GM18508 (cell line): ENCODE results near the gene NRXN2.

Experiments used
- ATAC-seq: cut with Tn5 transposase; IDR thresholded peaks from one replicate; pipeline ENCODE4 v1.9.1; 2021; ENCODE audit warnings: moderate number of reproducible peaks; ENCODE audit not compliant: insufficient read depth, unreplicated experiment

Gene NRXN2

DNA sequence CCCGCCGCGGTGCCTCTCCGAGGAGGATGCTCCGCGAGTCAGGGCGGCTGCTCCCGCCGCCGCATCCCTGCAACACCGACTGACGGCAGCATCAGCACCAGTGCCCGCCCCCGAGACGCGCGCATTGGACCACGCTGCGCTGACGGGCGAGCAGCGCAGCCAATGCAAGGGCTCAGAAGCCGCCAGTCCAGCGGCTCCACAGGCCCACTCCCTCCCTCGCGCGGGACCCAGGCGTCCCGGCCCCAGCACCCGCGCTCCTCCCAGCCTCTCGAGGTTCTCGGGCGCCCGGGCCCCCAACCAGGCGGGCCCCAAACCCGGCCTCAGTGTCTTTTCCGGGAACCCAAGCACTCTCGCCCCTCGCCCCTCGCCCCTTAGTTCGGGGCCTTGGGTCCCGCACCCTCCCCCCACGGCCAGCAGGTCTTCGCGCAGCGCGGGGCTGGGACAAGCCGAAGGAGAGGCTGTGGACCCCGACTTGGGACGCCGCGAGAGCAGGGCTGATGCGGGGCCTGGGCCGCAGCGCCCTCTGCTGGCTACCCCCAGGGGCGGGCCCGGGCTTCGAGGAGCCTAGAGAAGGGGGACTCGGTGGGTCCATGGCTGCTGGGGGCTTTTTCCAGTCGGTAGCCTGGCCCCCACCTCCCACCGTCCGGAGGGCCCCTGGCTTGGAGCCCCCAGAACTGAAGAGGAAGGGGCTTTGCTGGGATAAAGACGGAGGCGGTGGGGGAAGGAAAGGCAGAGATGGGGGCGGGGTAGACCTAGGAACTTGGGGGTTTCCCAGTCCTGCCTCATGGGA, at the start of gene NRXN2:
TSS of gene NRXN2 (minus strand) at position 81 of the 790 bp plus-strand sequence. CDS start 9,498 bp downstream, outside the sequence.
- ATAC-seq: no peak

DNA sequence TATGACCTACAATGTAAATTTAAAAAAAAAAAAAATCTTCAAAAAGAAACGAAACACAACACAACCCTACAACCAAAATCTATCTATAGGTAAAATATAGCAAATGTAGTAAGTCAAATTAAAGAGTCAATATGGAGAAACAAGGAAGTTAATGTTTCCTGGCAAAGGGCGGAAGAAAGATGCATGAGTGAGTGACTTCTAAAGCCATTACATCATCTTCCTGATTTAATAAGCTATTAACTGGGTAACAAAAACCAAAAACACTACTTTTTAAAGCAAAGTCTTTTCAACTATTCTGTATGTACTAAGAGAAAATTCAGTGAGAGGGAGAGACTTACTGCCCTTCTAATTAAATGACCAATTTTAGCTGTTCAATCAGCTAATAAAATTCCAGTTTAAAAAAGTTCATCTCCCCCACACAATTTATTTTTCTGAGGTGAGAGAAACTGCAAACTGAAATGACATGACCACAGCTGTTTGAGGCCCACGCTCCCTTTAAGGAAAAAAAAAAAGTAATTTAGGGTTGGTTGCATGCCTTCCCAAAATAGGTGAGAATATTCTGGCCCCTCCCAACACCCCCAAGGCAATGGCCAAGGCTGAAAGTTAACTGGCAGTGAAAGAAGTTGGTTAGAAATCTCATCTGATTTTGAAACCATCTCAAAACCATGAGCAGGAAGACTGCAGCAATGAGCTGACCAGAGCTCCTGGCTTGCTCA, 49.5 kb upstream of the NRXN2 start:
- no peak for ATAC-seq

DNA sequence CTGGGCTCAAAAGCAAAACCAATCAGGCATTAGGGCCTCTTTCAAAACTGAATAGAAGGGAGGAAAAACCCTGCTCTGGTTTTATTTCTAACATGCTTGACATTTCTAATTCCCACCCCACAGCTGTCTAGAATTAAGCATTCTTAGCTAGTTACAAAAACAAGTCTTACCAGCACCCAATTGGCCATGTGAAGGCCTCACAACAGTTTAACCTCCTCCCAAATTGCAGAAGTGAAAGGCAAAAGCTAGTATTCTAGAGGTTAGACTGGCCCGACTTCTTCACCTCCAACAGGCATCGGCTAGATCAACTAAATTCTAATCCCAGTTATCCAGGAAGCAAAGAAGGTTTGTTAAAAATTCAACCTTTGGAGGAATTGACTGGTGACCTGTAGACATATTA, 48.9 kb upstream of the NRXN2 start:
- ATAC-seq: no peak

DNA sequence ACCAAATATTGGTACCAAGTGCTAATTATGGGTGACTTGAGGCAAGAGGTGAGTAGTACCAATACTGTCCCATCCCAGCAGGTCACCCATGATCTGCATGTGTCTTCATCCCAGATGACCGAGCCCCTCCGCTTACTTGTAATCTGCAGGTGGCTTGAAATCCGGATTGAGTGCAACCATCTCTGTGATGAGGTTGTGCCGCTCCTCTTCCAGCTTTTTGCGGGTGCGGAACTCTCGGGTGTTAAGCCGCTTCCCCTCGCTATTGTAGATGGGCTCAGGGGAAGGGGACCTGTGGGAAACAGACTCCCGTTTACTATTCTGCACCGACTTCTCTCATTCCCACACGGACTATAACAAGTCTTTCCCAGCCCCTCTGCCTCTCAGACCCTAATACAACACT, 47.1 kb upstream of the NRXN2 start:
- no peak for ATAC-seq

DNA sequence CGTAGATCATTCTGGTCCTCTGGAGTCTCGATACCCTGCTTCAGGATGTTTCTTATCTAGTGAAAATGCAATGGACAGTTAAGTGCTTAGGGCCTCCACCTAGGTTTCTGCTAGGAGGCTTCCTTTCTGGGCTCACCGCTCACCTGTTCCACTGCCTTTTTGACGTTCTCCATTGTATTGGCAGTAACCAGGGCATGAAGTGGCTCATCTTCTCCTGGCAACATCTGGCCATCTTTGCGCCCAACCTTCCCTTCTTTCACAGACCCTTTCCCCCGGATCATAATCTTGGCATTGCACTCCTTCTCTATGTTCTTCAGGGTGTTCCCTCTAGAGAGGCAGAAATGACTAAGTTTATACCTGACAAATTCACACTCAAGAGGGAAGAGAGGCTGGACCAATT, 46.3 kb upstream of the NRXN2 start:
- ATAC-seq: no peak

DNA sequence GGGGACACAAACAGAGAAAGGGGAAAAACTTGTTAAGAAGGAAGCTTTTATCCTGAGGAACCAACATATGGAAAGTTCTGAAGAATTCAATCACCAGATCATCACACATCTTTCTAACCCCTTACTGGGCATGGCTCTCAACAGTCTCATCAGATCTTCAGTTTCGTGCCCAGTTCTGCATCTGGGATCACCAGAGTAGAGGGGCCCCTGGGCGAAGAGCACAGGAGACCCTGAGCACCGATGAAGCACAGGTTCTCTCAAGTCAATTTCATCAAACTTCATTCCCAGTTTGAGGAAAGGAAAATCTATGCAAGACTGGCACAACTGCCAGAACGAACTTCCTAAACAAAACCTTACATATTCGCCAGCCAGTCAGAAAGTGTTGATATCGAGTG, 45.3 kb upstream of the NRXN2 start:
- no peak for ATAC-seq

DNA sequence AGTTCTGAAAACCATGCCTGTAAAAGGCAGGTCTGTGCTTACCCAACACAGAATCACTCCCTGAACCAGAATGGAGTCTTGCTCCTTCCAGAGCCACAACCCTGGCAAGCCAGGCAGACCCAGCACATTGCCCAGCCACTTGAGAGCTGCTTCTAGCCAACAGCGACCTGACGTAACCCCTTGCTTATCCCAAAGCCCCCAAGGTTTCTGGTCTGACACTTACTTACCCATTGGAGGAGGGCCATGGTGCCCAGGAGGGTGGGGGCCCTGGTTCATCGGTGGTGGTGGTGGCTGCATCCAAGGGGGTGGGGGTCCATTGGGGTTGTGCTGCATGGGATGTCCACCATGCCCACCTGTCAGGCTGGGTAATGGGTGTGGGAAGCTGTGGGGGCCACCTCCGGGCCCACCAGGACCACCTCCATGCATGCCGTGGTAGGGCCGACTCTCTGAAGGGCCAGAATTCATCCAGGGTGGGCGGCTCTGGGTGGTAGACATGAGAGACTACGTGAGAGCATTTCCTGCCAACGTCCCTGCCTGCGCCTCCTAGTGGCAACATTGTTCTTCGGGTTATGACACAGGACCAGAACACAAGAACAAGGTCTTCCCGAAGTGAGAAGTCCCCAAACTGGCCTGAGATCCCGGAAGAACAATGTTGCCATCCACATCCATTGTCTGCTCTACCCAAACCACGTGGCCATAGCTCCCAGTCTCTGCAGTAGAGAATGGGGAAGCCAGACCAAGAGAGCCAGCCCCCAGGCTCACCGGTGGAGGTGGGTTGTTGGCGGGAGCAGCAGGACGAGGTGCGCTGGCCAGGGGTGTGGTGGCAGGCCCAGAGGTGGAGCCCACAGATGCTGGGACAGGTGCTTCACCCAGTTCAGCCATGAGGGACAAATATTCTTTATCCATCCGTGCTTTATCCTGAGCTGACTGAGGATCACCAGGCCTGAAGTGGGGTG, 44.6 kb upstream of the NRXN2 start:
- ATAC-seq: no peak

DNA sequence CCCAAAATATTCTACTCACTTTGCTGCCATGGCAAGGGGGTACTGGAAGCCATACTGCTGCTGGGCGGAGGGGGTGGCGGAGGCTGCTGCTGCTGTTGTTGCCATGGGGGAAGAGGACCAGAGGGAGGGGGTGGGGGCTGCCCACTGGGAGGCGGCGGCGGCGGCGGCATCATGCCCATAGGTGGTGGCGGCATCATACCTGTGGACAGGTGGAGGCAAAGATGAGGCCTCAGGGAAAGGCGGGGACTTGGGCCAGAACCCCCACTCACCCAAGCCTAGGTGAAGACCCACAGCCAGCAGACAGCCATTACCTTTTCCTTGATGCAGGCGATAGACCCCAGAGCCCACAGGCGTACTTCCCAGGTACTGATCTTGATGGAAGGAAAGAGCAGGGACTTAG, 43.9 kb upstream of the NRXN2 start:
- ATAC-seq: no peak

DNA sequence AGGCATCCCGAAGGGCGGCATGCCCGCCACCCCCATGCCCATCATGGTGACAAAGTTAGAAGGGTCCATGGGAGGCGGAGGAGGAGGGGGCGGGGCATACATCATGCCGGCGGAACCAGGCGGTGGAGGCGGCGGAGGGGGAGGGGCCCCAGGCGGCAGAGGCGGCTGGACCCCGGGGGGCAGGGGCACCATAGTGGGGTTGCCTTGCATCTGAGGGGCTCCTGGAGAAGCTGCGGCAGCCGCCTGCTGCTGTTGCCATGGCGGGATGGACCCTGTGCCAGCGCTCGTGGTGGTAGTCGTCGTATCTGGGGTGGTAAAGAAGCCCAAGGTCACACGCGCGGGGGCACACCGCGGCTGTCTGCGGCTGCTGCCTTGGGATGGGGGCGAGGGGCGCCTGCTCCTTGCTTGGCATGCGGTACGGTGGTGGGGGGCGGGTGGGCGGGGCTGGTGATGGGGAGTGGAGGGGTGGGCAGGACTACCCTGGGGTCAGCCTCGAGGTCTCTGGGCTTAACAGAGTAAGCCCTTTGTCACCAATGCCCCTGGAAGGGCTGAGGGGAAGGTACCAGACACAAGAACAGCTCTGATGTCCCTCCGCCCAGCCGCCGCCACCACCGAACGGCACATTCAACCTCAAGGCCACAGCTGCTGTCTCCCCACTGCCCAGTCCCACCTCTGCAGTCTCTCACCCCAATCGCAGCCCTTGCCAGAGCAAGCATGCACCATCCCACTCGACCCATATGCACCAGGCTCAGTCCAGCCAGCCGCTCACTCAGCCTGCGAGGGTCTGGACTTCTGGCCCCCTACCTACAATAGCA, 43.1 kb upstream of the NRXN2 start:
- no peak for ATAC-seq

DNA sequence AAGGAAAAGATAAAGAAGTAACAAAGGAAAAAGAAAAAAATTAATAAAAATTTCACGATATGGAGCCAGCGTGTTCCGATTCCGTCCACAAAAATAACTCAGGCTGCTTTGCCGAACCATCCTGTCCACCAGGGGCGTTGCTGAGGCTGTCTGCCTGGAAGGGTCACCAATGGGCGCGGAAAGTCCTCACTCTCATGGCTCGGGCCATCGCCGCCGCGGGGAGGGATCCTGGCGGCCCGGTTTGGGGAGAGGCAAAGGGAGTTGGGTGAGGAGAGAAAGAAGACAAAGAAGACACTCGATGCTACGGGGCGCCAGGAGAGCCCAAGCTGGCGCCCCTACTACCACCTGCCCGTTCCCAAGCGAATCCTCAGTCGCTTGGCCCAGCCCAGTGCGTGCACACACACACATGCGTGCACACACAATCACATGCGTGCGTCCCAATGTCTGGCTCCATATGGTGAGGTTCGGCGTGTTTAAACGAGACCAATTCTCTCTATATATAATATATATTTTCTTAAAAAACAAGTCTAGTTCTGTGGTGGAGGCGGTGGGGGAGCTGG, 42.4 kb upstream of the NRXN2 start:
- ATAC-seq: no peak

DNA sequence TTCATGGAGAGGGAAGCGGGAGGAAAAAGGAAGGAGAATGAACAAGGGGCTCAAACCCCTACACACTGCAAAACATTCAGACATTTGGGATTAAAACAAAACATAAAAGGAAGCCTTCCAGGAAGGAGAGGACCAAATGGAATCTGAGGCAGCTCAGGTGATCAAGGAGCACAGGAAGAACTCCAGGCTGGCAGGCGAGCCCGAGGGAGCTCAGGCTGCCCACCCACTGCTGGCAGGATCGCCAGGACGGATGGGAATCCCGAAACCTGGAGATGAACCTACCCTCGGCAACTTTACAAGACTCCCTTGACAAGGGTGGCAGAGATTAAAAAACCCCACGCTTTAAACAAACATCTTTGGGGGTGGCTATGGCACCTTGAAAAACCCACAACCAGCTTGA, 41.8 kb upstream of the NRXN2 start:
- no peak for ATAC-seq

DNA sequence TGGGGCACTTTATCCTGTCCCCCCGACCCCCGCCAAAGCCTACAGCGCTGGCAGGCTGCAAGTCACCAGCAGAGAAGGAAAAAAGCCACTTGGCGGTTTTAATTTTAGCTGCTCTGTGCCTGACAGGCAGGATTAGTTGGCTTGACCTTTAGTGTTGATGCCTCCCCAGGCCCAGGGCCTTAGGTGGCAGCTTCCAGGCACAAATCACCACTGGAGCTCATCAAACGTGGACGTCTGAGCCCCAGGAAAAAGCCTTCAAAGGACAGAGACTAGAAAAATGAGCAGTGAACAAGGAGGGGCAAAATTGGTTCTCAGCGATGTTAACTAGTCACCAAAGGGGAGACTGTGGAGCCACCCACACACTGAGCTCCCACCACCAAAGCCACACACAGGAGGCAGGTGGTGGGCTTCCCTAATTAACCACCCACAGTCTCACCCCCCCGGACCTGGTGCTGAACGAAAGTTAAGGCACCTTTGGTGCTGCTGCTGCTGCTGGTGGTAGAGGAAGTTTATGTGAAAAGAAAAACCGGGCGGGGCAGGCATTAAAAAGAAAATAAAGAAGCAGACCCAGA, 41.1 kb upstream of the NRXN2 start:
- no peak for ATAC-seq

DNA sequence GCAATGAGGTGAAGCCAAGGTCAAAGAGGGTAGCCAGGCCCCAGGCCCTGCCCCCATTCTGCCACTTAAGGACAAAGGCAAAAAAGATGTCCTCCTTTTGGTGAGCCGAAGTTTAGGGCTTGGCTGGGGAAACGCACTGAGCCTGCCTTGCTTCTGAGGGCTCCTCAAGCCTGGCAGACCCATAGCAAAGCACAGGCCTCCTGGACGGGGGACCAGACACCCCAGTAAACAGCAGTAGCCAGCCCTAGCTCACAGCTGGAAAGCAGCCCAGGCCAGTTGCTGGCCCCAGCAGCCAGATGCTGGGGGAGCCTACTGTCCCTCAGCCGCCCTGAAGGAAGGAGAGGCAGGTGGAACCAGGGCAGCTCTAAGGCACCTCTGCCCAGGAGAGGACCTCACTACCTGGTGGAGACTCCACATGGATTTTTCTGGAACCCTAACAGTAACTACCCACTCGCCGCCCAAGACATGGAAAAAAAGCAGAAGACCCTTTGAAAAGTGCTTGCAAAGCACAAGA, 40.6 kb upstream of the NRXN2 start:
- no peak for ATAC-seq

DNA sequence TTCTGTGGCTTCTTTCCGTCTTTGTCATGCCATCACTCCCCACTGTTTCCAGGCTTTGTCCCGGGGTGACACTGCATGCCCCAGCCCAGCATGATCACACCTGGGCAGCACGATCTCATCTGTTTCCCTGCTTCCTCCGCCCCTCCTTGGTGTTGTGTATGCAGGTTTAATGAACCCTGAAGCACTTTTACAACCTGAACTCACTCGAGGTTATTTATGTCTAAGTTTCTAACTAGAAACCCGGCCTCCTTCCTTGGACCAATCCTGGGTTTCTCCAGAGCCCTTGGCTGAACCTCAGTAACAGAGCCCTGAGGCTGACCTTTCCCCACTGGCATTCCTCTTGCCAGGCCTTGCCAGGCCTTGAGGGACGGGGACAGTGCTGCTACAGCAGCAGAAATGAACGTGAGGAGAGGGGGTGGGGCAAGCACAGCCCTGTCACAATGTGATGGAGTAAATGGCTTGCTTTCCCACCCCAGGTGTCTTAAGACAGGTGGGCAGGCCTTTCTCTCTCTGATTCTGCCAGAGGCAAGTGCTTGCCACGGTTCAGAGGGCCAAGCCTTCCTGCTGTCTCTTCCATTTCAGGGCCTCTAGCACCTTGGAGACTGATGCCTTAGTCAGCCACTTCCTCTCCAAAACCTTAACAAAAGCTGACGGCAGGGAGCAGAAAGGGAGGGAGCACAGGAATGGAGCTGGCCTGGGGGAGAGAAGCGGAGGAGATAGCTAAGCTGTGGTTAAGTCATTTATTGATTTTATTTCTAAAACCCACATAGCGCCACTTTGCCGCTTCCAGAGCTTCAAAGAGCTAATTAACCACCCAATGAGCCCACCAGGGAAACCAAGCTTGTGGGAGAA, 39.9 kb upstream of the NRXN2 start:
- ATAC-seq: no peak

DNA sequence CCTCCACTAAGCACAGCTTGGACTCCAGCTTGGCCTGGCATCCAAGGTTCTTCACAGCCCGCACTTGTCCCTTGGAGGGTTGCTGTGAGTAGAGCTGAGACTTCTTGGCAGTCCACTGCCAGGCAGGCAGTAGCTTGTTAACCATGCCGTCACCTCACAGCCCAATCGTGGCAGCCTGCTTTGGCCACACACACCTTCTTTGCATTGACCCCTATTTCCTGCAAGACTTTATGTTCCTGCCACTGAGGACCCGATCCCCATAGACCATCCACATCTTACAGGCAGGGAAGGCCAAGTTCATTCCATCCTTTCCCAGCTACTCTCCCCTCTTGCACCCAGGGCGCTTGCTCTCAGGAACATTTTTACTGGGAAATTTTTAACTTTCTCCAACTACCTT, 39.3 kb upstream of the NRXN2 start:
- no peak for ATAC-seq

DNA sequence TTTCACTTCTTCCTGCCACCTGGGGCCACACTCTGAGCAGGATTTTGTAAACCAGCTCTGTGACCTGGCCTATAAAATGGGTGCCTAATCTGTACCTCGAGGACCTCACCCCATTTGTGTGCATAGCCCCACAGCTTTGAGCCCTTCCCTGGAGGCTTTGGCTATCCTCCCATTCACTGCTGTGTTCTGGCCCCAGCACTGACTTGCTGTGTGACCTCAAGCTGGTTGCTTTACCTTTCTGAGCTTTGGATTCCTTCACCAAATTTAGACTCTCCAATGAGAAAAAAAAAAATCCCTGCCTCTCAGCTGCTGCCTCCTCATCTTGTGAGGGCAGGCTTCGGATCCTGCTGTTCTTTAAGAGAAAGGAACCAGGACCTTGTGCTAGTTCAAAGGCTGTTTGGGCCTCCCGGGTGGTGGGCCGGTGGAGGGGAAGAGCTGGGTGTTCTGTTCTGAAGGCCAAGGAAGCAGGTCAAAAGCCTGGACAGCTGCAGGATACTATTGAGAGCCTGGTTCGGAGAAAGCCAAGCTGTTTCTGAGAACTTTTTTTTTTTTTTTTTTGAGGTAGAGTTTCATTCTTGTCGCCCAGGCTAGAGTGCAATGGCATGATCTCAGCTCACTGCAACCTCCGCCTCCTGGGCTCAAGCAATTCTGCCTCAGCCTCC, 37.9 kb upstream of the NRXN2 start:
- ATAC-seq: no peak
